IPS-11a (cell line): ENCODE measurements around the gene KCNK3.

Experiments used
- H3K4me3 ChIP-seq: one replicate; pipeline ENCODE4 v1.5.1; 2013; ENCODE audit warnings: low read depth, low read length, control low read depth

Gene KCNK3

DNA sequence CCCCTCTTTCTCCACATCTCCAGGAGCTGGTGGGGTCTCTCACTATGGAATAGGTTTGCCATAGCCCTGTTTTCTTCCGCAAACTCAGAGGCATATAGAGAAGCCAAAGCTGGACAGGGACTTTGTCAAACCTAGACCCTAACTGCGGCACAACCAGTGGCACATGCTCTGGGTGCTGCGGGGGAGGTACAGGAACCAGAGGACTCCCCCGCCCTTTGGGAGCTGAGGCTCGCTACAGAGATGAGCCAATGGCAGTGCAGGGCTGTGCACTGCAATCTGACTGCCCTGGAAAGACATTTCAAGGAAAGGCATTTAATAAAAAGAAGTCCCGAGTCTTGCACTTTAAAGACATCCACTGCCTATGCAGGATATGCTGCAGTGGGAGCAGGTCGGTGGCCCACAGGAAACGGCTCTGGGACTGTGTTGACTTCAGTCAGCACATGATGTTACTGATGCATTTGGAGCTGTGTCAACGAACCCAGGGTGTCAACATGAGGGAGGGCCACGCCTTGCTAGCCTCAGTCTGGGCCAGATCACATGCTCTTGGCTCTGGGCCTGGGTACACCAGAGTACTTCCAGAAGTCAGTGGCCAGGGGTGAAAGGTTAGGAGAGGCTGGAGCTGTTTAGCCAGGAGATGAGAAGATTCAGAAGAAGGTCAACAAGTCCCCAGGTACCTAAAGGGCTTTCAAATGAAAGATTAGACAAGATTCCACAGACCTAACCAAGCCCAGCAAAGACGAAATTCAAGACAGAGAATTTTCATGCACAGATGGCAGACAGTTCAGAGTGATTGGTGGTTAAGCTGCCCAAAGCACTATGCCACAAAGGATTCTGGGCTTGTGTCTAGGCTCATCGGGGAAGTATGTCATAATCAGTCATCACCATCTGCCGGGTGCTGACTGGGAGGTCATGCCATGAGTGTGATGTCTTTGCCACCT, 79.8 kb downstream of the KCNK3 start:
- H3K4me3 ChIP-seq: no peak overlapping the region

DNA sequence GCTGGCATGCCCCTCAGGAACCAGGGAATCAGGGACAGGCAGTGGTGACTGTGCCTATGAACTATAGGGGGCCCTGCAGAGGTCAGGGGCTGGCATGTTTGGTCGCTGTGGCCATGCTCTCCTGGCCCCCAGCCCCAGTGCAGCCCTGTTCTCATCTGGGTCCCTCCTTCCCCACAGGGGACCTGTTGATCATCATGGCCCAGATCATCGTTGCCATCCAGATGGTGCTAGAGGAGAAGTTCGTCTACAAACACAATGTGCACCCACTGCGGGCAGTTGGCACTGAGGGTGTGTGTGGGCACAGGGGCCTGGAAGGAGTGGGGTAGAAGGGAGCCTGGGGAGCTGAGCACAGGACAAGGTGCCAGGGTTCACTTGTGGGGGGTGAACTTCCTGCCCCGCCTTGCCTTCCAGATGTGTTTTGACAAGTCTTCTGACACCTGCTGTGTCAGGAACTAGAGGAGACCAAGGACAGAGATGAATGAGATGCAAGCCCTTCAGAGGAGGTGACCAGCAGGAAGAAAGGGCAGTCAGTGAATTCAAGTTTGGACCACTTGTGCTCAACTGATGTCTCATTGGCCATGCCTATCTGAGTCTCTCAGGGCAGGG, 83.8 kb downstream of the KCNK3 start:
- no peak overlapping the region for H3K4me3 ChIP-seq

- H3K4me3 ChIP-seq: no peak overlapping the region
These were observed 85.6 kb downstream of the KCNK3 start for GRCh38 chr2:26778098-26778497.

- H3K4me3 ChIP-seq: no peak overlapping the region
These were observed 86.0 kb downstream of the KCNK3 start for GRCh38 chr2:26778507-26778906.

- H3K4me3 ChIP-seq: no peak overlapping the region
These were observed 87.8 kb downstream of the KCNK3 start for GRCh38 chr2:26780203-26780760.
